ENCODE data around the gene TBX4.

- no peak for TF ChIP-seq CTCF (conservative IDR thresholded peaks at IDR 0.05)
- TF ChIP-seq EZH2 (IDR thresholded peaks at IDR 0.05; ENCODE audit: low read depth) = no peak
Observed at GRCh38 chr17:61500287-61500686, 48.1 kb downstream of the TBX4 start.

All from PC-9 (cell line).